Endothelial cell of umbilical vein (primary cell): ENCODE data around the gene HIVEP1. TPM values are rescaled to one million over a fixed set of nuclear protein-coding genes. Genes with fewer than 3 reads are reported as not detected.

Source experiments
- BruUV-seq: library from RNA; stranded (reverse); fragments of 400-500 nt; replicated peaks from 2 replicates; lab custom pipeline; 2021; lab: Mats Ljungman, UMichigan
- CTCF ChIA-PET: fragments of 300-600, 350-600 bp; sonication (Branson Sonifier 250); formaldehyde crosslinking; loops from one replicate; lab custom pipeline; 2021; ENCODE audit warnings: antibody characterized with exemption, inconsistent platforms; lab: Charles Lee
- POLR2A ChIA-PET: fragments of 300-600, 350-600 bp; sonication (Branson Sonifier 250); formaldehyde crosslinking; loops from one replicate; lab custom pipeline; 2021; ENCODE audit warnings: antibody characterized with exemption, inconsistent platforms; lab: Charles Lee
- DNase-seq: peaks from one replicate; pipeline ENCODE4 v3.0.0-alpha.2; 2011; ENCODE audit warnings: low read depth, low spot score
- FAIRE-seq: peaks from 2 replicates; lab custom pipeline; 2011; peaks lifted over from hg19 to GRCh38; lab: Jason Lieb, UNC
- H2AFZ ChIP-seq: 2 replicates; pipeline ENCODE4 v1.6.0; 2012; ENCODE audit warnings: low read depth, low read length, control low read depth, inconsistent platforms
- H3K27ac ChIP-seq: 2 replicates; pipeline ENCODE4 v1.5.1; 2011; ENCODE audit warnings: low read depth, mild to moderate bottlenecking, control low read depth, low read length, moderate library complexity; ENCODE audit not compliant: insufficient read depth
- H3K27me3 ChIP-seq, 2 experiments: 2 replicates each; pipeline versions ENCODE4 v1.6.0 to v1.6.1; 2011; ENCODE audit warnings: low read length in 2 of 2, mixed read lengths in 1 of 2; ENCODE audit not compliant: control insufficient read depth in 2 of 2, insufficient read depth in 2 of 2
- H3K36me3 ChIP-seq, 2 experiments: 2 replicates in 1 of 2; 3 replicates in 1 of 2; pipeline ENCODE4 v1.5.1; 2011; ENCODE audit warnings: low read length in 2 of 2, mild to moderate bottlenecking in 1 of 2, moderate library complexity in 1 of 2; ENCODE audit not compliant: control insufficient read depth in 2 of 2, insufficient read depth in 2 of 2; ENCODE audit errors: extremely low read depth in 1 of 2
- H3K4me1 ChIP-seq: 3 replicates; pipeline ENCODE4 v1.5.1; 2011; ENCODE audit warnings: mild to moderate bottlenecking, low read length; ENCODE audit not compliant: control insufficient read depth, insufficient read depth; ENCODE audit errors: extremely low read depth
- H3K4me2 ChIP-seq: 2 replicates; pipeline ENCODE4 v1.6.1; 2011; ENCODE audit warnings: low read length, control low read depth, mixed read lengths; ENCODE audit not compliant: insufficient read depth
- H3K4me3 ChIP-seq, 3 experiments: fragments of 200-600 bp in 1 of 3; sonication (generic), shearing (Covaris generic) in 1 of 3; replicated peaks in 1 of 3; 2 replicates each; pipeline ENCODE4 v1.5.1; 2011 to 2016; ENCODE audit warnings: control low read depth in 3 of 3, low read length in 3 of 3, mild to moderate bottlenecking in 2 of 3, inconsistent platforms in 1 of 3, low read depth in 1 of 3, moderate library complexity in 1 of 3; ENCODE audit not compliant: insufficient read depth in 1 of 3
- H3K79me2 ChIP-seq: 2 replicates; pipeline ENCODE4 v1.6.0; 2012; ENCODE audit warnings: low read length, inconsistent platforms; ENCODE audit not compliant: control insufficient read depth, insufficient read depth
- H3K9ac ChIP-seq: replicated peaks from 2 replicates; pipeline ENCODE3; 2011; ENCODE audit warnings: low read length, control low read depth; ENCODE audit not compliant: insufficient read depth; ENCODE audit errors: extremely low read depth
- H3K9me1 ChIP-seq: replicated peaks from 3 replicates; pipeline ENCODE4 v1.6.0; 2011; ENCODE audit warnings: mild to moderate bottlenecking, low read length; ENCODE audit not compliant: control insufficient read depth, insufficient read depth; ENCODE audit errors: extremely low read depth
- H3K9me3 ChIP-seq: replicated peaks from 2 replicates; pipeline ENCODE4 v1.5.1; 2012; ENCODE audit warnings: low read length, inconsistent platforms; ENCODE audit not compliant: control insufficient read depth, insufficient read depth
- H4K20me1 ChIP-seq: replicated peaks from 2 replicates; pipeline ENCODE3; 2011; ENCODE audit warnings: mild to moderate bottlenecking, low read length; ENCODE audit not compliant: control insufficient read depth, insufficient read depth; ENCODE audit errors: extremely low read depth
- CTCF ChIP-seq, 2 donors: IDR thresholded peaks; 1 replicate in 1 of 2; 2 replicates in 1 of 2; pipeline ENCODE4 v1.5.1; 2011; ENCODE audit warnings: low read length in 2 of 2, mild to moderate bottlenecking in 2 of 2, moderate library complexity in 2 of 2, control low read depth in 1 of 2, inconsistent platforms in 1 of 2, low read depth in 1 of 2; ENCODE audit not compliant: insufficient read depth in 1 of 2; ENCODE audit errors: extremely low read depth in 1 of 2
- EZH2 ChIP-seq: IDR thresholded peaks from 2 replicates; pipeline ENCODE4 v1.6.1; 2012; ENCODE audit warnings: borderline replicate concordance, low read depth, mild to moderate bottlenecking, moderate library complexity, low read length, inconsistent platforms; ENCODE audit not compliant: severe bottlenecking
- FOS ChIP-seq: IDR thresholded peaks from 2 replicates; pipeline ENCODE4 v1.6.1; 2011; ENCODE audit warnings: mild to moderate bottlenecking, low read length, moderate library complexity, borderline replicate concordance; ENCODE audit not compliant: insufficient read depth
- GATA2 ChIP-seq: IDR thresholded peaks from 2 replicates; pipeline ENCODE4 v1.7.0; 2011; ENCODE audit warnings: low read depth, mild to moderate bottlenecking, moderate library complexity, mixed read lengths, low read length; ENCODE audit not compliant: insufficient read length, insufficient read depth
- JUN ChIP-seq: IDR thresholded peaks from 2 replicates; pipeline ENCODE4 v1.6.1; 2011; ENCODE audit warnings: borderline replicate concordance, low read depth; ENCODE audit not compliant: insufficient read length, insufficient read depth
- MAX ChIP-seq: IDR thresholded peaks from 2 replicates; pipeline ENCODE4 v1.6.1; 2011; ENCODE audit not compliant: insufficient read depth, insufficient read length
- MYC ChIP-seq: IDR thresholded peaks from one replicate; pipeline ENCODE4 v1.6.1; 2011; ENCODE audit warnings: mild to moderate bottlenecking, low read depth, low read length
- POLR2A ChIP-seq: IDR thresholded peaks from 2 replicates; pipeline ENCODE4 v1.6.1; 2012; ENCODE audit warnings: low read depth, mild to moderate bottlenecking, control low read depth, low read length
- POLR2AphosphoS5 ChIP-seq: IDR thresholded peaks from 2 replicates; pipeline ENCODE4 v1.6.1; 2012; ENCODE audit warnings: low read depth, mild to moderate bottlenecking, control low read depth, low read length, moderate library complexity; ENCODE audit not compliant: insufficient read depth
- dilution Hi-C: fragments of 300-500 bp; cut with MboI; formaldehyde crosslinking; loops from one replicate; pipeline ENCODE4 v1.15.0; 2019; ENCODE audit warnings: low sequenced_read_pairs; ENCODE audit not compliant: extremely low pct_ligation_motif_present
- intact Hi-C: fragments of 100-400 bp; cut with micrococcal nuclease; formaldehyde crosslinking; loops from one replicate; pipeline ENCODE4 v1.10.0; 2022
- polyA plus RNA-seq, 4 experiments: library from polyadenylated mRNA; depleted of rRNA in 3 of 4; stranded (reverse) in 3 of 4; unstranded in 1 of 4; fragments of >200 nt; gene quantifications; 2 replicates each; pipeline versions ENCODE4 v1.2.1 to v1.2.3, GENCODE V29; 2011 to 2012; ENCODE audit warnings: missing spikeins in 1 of 4
- total RNA-seq: library from RNA; stranded (reverse); gene quantifications from 2 replicates; pipeline ENCODE4 v1.2.3, GENCODE V29; 2021

The HIVEP1 gene
- total and polyA plus RNA-seq, 2 donors (not counting 3 experiments of a cell fraction or from before 2014, with no cell fraction given) = 33.5 to 49.2 TPM

- Histone ChIP-seq H3K9me3 (no peaks in the 10 kb centered on the region), H3K27me3 (peaks cover 0 to 2% of the 10 kb centered on the region in 2 experiments), H3K36me3 (no peaks in the 10 kb centered on the region), H3K4me2 (no peak overlapping the region), H3K9me1 (no peaks in the 10 kb centered on the region), H3K27ac (no peak overlapping the region), H3K9ac (no peak overlapping the region), H3K79me2 (no peaks in the 10 kb centered on the region), H3K4me3 (no peak overlapping the region), H3K4me1 (no peaks in the 10 kb centered on the region), H4K20me1 (no peaks in the 10 kb centered on the region), H2AFZ (no peak overlapping the region)
- dilution Hi-C loops = no loop called here
- TF ChIP-seq FOS (no peak), POLR2A (no peak), CTCF (IDR thresholded peaks at IDR 0.05; ENCODE audit: extremely low read depth in 1 of 2, insufficient read depth in 1 of 2, low read depth in 1 of 2, low read length in 2 of 2) (no peak), EZH2 (no peak), POLR2AphosphoS5 (no peak), MYC (no peak), GATA2 (no peak), JUN (no peak), MAX (no peak)
- no TSS peak for BruUV-seq
- ChIA-PET POLR2A (interaction anchor here (0.6 kb wide), 1 partner anchor 312 kb away, joined by 3 read pairs; no protein-coding TSS in a partner anchor), CTCF (no interaction called here)
- FAIRE-seq (no peak), DNase-seq (no peak)
- intact Hi-C loops = no loop called here
Observed at GRCh38 chr6:11968241-11968806, 43.8 kb upstream of the HIVEP1 start.
